Body of pancreas (tissue), 4 donors: Measurements from ENCODE around the gene CCR9. TPM values are rescaled to one million over a fixed set of nuclear protein-coding genes. Genes with fewer than 3 reads are reported as not detected.

Source experiments
- ATAC-seq: fragments of 150-250 bp; one replicate; pipeline ENCODE4 v1.9.1; 2016
- DNase-seq, 4 donors: peaks; one replicate each; pipeline ENCODE4 v3.0.0-alpha.2; 2019
- H3K27ac ChIP-seq, 4 donors: fragments of 200-600 bp; sonication (generic); 1 replicate in 3 of 4; 2 replicates in 1 of 4; pipeline versions ENCODE4 v1.5.1 to v1.6.1; 2016 to 2019; ENCODE audit warnings: mild to moderate bottlenecking in 1 of 4, mixed read lengths in 1 of 4, moderate library complexity in 1 of 4
- H3K27me3 ChIP-seq, 2 donors: fragments of 200-600 bp; sonication (generic); one replicate each; pipeline ENCODE4 v1.6.0; 2016; ENCODE audit warnings: mild to moderate bottlenecking in 1 of 2
- H3K36me3 ChIP-seq, 2 donors: fragments of 200-600 bp; sonication (generic); replicated peaks in 1 of 2; 2 replicates each; pipeline ENCODE4 v1.5.1; 2016; ENCODE audit warnings: low read depth in 2 of 2; ENCODE audit not compliant: insufficient read depth in 1 of 2
- H3K4me1 ChIP-seq: fragments of 200-600 bp; sonication (generic); one replicate; pipeline ENCODE4 v1.6.0; 2016
- H3K4me3 ChIP-seq, 2 donors: fragments of 200-600 bp; sonication (generic); 1 replicate in 1 of 2; 2 replicates in 1 of 2; pipeline ENCODE4 v1.5.1; 2016 to 2019
- H3K9me3 ChIP-seq, 3 donors: fragments of 200-600 bp; sonication (generic); 1 replicate in 2 of 3; 2 replicates in 1 of 3; pipeline ENCODE4 v1.5.1; 2016
- POLR2A ChIP-seq, 3 donors: fragments of 450-650 bp; IDR thresholded peaks; one replicate each; pipeline ENCODE4 v1.6.1; 2016; ENCODE audit warnings: antibody characterized with exemption in 3 of 3, mild to moderate bottlenecking in 2 of 3
- WGBS, 2 donors: methylation state at CpG; one replicate each; pipeline ENCODE4 v1.1.5; 2017; 5-methylcytosine and 5-hydroxymethylcytosine counted together
- intact Hi-C: fragments of 100-400 bp; cut with DNase I; formaldehyde crosslinking; loops from one replicate; pipeline ENCODE4 v1.15.1; 2023
- total RNA-seq, 2 donors: library from RNA; depleted of rRNA; stranded (reverse); fragments of >200 nt; gene quantifications; one replicate each; pipeline ENCODE4 v1.1.0, GENCODE V29; 2016
- TF ChIP-seq, protein P1 (sequence below), 7 experiments: fragments of 450-650 bp in 4 of 7; fragments of 200-600 bp in 3 of 7; sonication (generic) in 3 of 7; IDR thresholded peaks; one replicate each; pipeline ENCODE4 v1.5.1; 2016 to 2019; ENCODE audit warnings: antibody characterized with exemption in 7 of 7

CCR9 gene, protein sequence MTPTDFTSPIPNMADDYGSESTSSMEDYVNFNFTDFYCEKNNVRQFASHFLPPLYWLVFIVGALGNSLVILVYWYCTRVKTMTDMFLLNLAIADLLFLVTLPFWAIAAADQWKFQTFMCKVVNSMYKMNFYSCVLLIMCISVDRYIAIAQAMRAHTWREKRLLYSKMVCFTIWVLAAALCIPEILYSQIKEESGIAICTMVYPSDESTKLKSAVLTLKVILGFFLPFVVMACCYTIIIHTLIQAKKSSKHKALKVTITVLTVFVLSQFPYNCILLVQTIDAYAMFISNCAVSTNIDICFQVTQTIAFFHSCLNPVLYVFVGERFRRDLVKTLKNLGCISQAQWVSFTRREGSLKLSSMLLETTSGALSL
- total RNA-seq: not detected

DNA sequence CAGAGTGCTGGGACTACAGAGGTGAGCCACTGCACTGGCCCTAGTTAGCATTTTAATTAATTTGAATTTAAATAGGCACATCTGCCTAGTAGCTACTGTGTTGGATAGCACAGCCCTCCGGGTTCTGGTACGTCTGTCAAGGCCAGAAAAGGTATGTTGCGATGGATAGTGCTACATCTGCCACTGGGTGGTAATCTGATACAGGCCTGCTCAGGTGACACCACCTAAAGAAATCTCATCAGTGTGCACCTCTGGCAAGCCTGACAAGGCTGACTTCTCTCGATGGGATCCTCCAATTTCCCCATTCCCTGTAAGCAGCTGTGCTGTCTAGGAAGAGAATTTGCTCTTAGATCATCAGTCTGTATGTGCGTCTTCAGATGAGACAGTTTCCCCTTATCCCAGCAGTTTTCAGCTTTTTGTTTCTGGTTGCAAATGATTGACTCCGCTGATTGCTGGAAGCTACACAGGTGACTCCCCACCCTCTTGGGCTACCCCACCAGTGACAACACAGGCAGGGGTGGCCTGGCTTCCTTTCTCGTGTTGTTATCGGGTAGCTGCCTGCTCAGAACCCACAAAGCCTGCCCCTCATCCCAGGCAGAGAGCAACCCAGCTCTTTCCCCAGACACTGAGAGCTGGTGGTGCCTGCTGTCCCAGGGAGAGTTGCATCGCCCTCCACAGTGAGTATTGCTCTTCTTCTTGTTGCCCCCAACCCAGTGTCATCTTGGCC lies at the start of gene CCR9:
CCR9 (plus strand) TSS at position 565 of the 727 bp plus-strand sequence. CDS start 8,391 bp downstream, outside the sequence.
- Histone ChIP-seq H3K27me3 (no peaks in the 10 kb centered on the region), H3K4me3 (no peak within 1 kb of the TSS), H3K27ac (no peak within 1 kb of the TSS), H3K4me1 (no peaks in the 10 kb centered on the region), H3K9me3 (no peaks in the 10 kb centered on the region), H3K36me3 (no peaks in the 10 kb centered on the region)
- ATAC-seq (no peak), DNase-seq (no peak)
- TF ChIP-seq, protein P1, sequence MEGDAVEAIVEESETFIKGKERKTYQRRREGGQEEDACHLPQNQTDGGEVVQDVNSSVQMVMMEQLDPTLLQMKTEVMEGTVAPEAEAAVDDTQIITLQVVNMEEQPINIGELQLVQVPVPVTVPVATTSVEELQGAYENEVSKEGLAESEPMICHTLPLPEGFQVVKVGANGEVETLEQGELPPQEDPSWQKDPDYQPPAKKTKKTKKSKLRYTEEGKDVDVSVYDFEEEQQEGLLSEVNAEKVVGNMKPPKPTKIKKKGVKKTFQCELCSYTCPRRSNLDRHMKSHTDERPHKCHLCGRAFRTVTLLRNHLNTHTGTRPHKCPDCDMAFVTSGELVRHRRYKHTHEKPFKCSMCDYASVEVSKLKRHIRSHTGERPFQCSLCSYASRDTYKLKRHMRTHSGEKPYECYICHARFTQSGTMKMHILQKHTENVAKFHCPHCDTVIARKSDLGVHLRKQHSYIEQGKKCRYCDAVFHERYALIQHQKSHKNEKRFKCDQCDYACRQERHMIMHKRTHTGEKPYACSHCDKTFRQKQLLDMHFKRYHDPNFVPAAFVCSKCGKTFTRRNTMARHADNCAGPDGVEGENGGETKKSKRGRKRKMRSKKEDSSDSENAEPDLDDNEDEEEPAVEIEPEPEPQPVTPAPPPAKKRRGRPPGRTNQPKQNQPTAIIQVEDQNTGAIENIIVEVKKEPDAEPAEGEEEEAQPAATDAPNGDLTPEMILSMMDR (IDR thresholded peaks at IDR 0.05): no peak
- TF ChIP-seq POLR2A (IDR thresholded peaks at IDR 0.05): no peak
- intact Hi-C loops: no loop called here
- 78 to 80% methylated on average over 9 of the region's 9 CpGs for WGBS, 2 donors

DNA sequence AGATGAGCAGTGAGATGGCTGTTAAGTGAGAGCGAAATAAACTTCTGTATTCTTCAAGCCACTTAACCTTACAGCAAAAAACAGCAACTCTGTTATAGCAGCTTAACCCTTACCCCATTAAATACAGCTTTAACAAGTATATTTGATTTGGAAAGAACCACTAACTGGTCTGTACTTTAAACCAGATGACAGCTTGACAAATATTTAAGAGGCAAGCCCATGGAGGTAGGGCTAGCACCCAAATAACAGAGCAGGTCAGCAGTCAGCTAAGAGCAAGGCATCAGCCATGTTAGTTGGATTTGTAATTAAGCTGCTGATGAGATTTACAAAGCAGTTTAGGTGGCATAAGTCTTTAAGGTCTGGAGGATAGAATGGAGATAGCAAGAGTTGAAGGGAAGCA lies 47.9 kb upstream of the CCR9 start:
- no peaks in the 10 kb centered on the region for H3K9me3 ChIP-seq
- TF ChIP-seq, protein P1 (IDR thresholded peaks at IDR 0.05): no peak
- TF ChIP-seq POLR2A (IDR thresholded peaks at IDR 0.05): no peak
- no peak for DNase-seq
- ATAC-seq: no peak
- H3K36me3 ChIP-seq: peaks cover 0 to 6% of the 10 kb centered on the region in 2 donors
- no peak overlapping the region for H3K27ac ChIP-seq
- WGBS, 2 donors: 91 to 100% methylated on average over 1 of the region's 1 CpG
- intact Hi-C loops: no loop called here
- H3K27me3 ChIP-seq: no peaks in the 10 kb centered on the region
- peaks cover 22% of the 10 kb centered on the region for H3K4me1 ChIP-seq
- no peak overlapping the region for H3K4me3 ChIP-seq

DNA sequence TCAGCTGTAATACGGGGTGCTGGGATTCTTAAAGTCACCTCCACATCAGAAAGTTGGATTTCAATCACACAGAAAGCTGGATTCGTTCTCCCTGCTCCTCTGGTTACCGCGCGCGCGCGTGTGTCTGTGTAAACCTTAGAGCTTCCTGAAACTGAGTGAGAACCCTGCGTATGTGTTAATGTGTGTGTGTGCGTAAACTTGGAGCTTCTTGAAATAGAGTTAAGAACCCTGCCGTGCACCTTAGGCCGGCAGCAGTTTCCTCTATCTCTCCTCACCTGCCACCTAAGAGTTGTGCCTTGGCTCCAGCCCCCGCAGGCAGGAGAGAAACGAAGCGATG lies 45.0 kb upstream of the CCR9 start:
- H3K9me3 ChIP-seq: no peaks in the 10 kb centered on the region
- no peaks in the 10 kb centered on the region for H3K27me3 ChIP-seq
- ATAC-seq (peak; percentile 24), DNase-seq (peak in 2 of 4 donors; percentile 6 to 11)
- WGBS, 2 donors: 0% methylated on average over 12 to 15 of the region's 15 CpGs
- H3K36me3 ChIP-seq: no peaks in the 10 kb centered on the region
- TF ChIP-seq, protein P1 (IDR thresholded peaks at IDR 0.05): no peak
- no peak for TF ChIP-seq POLR2A (IDR thresholded peaks at IDR 0.05)
- H3K27ac ChIP-seq: peak overlapping the region in 2 of 4 donors; percentile 68 to 78
- intact Hi-C loops: no loop called here
- H3K4me3 ChIP-seq: peak overlapping the region; percentile 28 to 99
- peaks cover 22% of the 10 kb centered on the region for H3K4me1 ChIP-seq

DNA sequence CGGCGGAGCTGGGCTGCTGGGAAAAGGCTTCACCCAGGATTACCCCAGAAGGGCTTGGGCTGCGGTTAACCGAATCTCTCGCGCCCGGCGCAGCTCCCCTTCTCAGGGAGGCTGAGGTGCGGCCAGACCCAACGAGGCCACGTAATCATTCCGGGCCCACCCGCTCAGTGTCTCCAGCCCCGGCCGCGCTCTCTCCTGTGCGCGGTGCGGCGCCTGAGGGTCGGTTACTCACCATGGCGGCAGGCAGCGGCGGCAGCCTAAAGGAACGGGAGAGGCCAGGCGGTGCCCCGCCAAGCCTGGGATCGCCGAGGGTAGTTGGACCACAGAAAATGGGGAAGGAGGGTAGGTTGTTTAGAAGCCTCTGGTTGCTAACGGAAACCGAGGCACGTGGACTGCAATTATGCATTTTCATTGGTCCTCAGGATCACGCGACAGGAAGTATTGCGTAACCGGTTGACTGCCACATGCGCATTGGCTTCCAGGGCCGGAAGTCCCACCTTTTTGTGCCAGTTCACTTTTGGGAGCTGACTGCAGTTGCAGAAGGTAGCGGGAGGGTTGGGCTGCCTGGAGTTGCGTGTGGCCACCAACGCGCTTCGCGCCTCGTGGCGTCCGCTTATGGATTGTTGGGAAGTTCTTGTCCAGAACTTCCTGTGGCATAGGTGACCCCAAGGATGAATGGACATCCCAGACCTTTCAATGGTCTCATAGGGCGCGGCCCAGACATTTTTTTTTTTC lies 44.4 kb upstream of the CCR9 start, which contains the start of gene LZTFL1:
LZTFL1 (minus strand) TSS at position 363 of the 735 bp plus-strand sequence; CDS start at position 235, 128 bp downstream.
- WGBS, 2 donors: 2 to 3% methylated on average over 35 to 49 of the region's 49 CpGs
- Histone ChIP-seq H3K27ac (peak within 1 kb of the TSS in 2 of 4 donors; percentile 68 to 78), H3K9me3 (no peaks in the 10 kb centered on the region), H3K4me3 (peak within 1 kb of the TSS; percentile 28 to 99), H3K36me3 (no peaks in the 10 kb centered on the region), H3K4me1 (peaks cover 22% of the 10 kb centered on the region), H3K27me3 (no peaks in the 10 kb centered on the region)
- ATAC-seq: peak; percentile 99
- intact Hi-C loops: no loop called here
- DNase-seq: peak; percentile 94 to 97 (median 94)
- TF ChIP-seq, protein P1 (IDR thresholded peaks at IDR 0.05): peak in 1 of 7 experiments; percentile 15
- peak in 2 of 3 donors; percentile 50 for TF ChIP-seq POLR2A (IDR thresholded peaks at IDR 0.05)
